Body of pancreas (tissue), 4 donors: Measurements from ENCODE around the gene TCP10L.

Experiments
- CTCF ChIP-seq, 7 experiments: fragments of 450-650 bp in 4 of 7; fragments of 200-600 bp in 3 of 7; sonication (generic) in 3 of 7; IDR thresholded peaks; one replicate each; pipeline ENCODE4 v1.5.1; 2016 to 2019; ENCODE audit warnings: antibody characterized with exemption in 7 of 7
- POLR2A ChIP-seq, 3 donors: fragments of 450-650 bp; IDR thresholded peaks; one replicate each; pipeline ENCODE4 v1.6.1; 2016; ENCODE audit warnings: antibody characterized with exemption in 3 of 3, mild to moderate bottlenecking in 2 of 3

DNA sequence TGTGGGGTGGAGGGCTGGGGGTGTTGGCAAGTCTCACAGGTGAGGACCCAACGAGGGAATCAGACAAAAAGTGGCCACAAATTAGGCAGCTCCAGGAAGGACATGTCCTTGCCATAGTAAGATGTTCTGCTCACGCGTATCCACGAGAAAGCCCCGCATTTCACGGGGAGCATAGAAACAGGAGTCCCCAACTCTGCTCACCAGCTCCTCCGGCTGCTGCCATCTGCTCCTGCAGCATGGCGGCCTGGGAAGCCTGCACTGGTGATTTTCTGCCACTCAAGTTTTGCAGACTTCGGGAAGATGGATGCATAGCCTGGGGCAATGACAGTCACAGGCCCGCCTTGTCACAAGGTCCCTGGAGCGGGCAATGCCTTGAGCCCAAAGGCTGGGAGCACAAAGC lies 9.3 kb downstream of the TCP10L start:
- no peak for TF ChIP-seq CTCF (IDR thresholded peaks at IDR 0.05)
- TF ChIP-seq POLR2A (IDR thresholded peaks at IDR 0.05), result no peak
